Transverse colon (tissue), 4 donors: ENCODE results near the gene CCR4. TPM values are rescaled to one million over a fixed set of nuclear protein-coding genes. Genes with fewer than 3 reads are reported as not detected.
A peak's percentile ranks its signal among the peaks of the same experiment; 100 is the strongest.

ENCODE experiments used
- DNase-seq: peaks from one replicate; pipeline ENCODE4 v3.0.0-alpha.2; 2019
- H3K27ac ChIP-seq, 4 donors: fragments of 200-600 bp; sonication (generic); 2 replicates each; pipeline ENCODE4 v1.5.1; 2016 to 2018; ENCODE audit warnings: inconsistent platforms in 4 of 4
- H3K27me3 ChIP-seq: fragments of 200-600 bp; sonication (generic); 2 replicates; pipeline ENCODE4 v1.5.1; 2017; ENCODE audit warnings: inconsistent platforms
- H3K36me3 ChIP-seq, 4 donors: fragments of 200-600 bp; sonication (generic); 2 replicates each; pipeline ENCODE4 v1.5.1; 2017 to 2019; ENCODE audit warnings: inconsistent platforms in 4 of 4
- H3K4me1 ChIP-seq, 4 donors: fragments of 200-600 bp; sonication (generic); 2 replicates each; pipeline ENCODE4 v1.5.1; 2017 to 2020; ENCODE audit warnings: inconsistent platforms in 4 of 4
- H3K4me3 ChIP-seq, 4 donors: fragments of 200-600 bp; sonication (generic); 1 replicate in 1 of 4; 2 replicates in 3 of 4; pipeline versions ENCODE4 v1.5.1 to v1.6.1; 2017 to 2019; ENCODE audit warnings: inconsistent platforms in 4 of 4
- H3K9me3 ChIP-seq, 2 donors: fragments of 200-600 bp; sonication (generic); 2 replicates each; pipeline ENCODE4 v1.5.1; 2017 to 2019; ENCODE audit warnings: inconsistent platforms in 2 of 2
- CTCF ChIP-seq, 5 experiments: fragments of 200-600 bp in 3 of 5; fragments of 450-650 bp in 2 of 5; sonication (generic) in 3 of 5; IDR thresholded peaks; 1 replicate in 2 of 5; 2 replicates in 3 of 5; pipeline ENCODE4 v1.5.1; 2016 to 2017; ENCODE audit warnings: antibody characterized with exemption in 5 of 5, inconsistent platforms in 3 of 5, mild to moderate bottlenecking in 2 of 5, moderate library complexity in 1 of 5
- EP300 ChIP-seq: sonication (generic); formaldehyde crosslinking; IDR thresholded peaks from one replicate; pipeline ENCODE4 v1.6.1; 2017; ENCODE audit warnings: antibody characterized with exemption, low read depth
- POLR2A ChIP-seq: fragments of 450-650 bp; IDR thresholded peaks from one replicate; pipeline ENCODE4 v1.6.1; 2016; ENCODE audit warnings: antibody characterized with exemption, mild to moderate bottlenecking, moderate library complexity
- POLR2AphosphoS5 ChIP-seq, 3 donors: sonication (generic); formaldehyde crosslinking; IDR thresholded peaks; one replicate each; pipeline ENCODE4 v1.6.1; 2016; ENCODE audit warnings: antibody characterized with exemption in 3 of 3
- WGBS, 2 donors: methylation state at CpG; one replicate each; pipeline ENCODE4 v1.1.5; 2018; ENCODE audit warnings: low coverage in 1 of 2; 5-methylcytosine and 5-hydroxymethylcytosine counted together
- in situ Hi-C, 4 donors: fragments of 200-750 bp; cut with MboI; loops; one replicate each; pipeline versions ENCODE4 v1.15.0 to v1.15.1; 2017; ENCODE audit warnings: low sequenced_read_pairs in 3 of 4, low pct_ligation_motif_present in 1 of 4, low pct_unique_long_range_greater_than_20kb in 1 of 4
- intact Hi-C: fragments of 100-400 bp; cut with DNase I; formaldehyde crosslinking; loops from one replicate; pipeline ENCODE4 v1.15.1; 2023; ENCODE audit warnings: low total_unique reads
- total RNA-seq, 4 donors: library from RNA; depleted of rRNA; stranded (reverse); fragments of >200 nt; gene quantifications; one replicate each; pipeline ENCODE4 v1.1.0, GENCODE V29; 2016

The CCR4 gene
- total RNA-seq, 4 donors from 2014 or later: 0.95 TPM; not detected in 3

GRCh38 chr3:32947789-32948238 lies 3.6 kb upstream of the CCR4 start:
- DNase-seq: peak; percentile 89
- TF ChIP-seq POLR2A (no peak), EP300 (no peak), CTCF (IDR thresholded peaks at IDR 0.05) (peak; percentile 58 to 80 (median 70)), POLR2AphosphoS5 (IDR thresholded peaks at IDR 0.05) (no peak)
- in situ Hi-C loops: loop anchor here in 3 of 4 donors (25.0 kb wide), 3 partner anchors 211 to 436 kb away; partner anchors contain the start of gene CMTM6 (in 1 of the 3)
- Histone ChIP-seq H3K9me3 (no peaks in the 10 kb centered on the region), H3K27me3 (no peaks in the 10 kb centered on the region), H3K4me1 (no peaks in the 10 kb centered on the region), H3K36me3 (no peaks in the 10 kb centered on the region), H3K27ac (no peak overlapping the region), H3K4me3 (no peak overlapping the region)
- 36 to 53% methylated on average over 4 to 7 of the region's 7 CpGs for WGBS, 2 donors
- intact Hi-C loops: no loop called here

- H3K27ac ChIP-seq: no peak overlapping the region
- DNase-seq: no peak
- intact Hi-C loops (no loop called here), in situ Hi-C loops (loop anchor here in 3 of 4 donors (25.0 kb wide), 3 partner anchors 212 to 437 kb away; partner anchors contain the start of gene CMTM6 (in 1 of the 3))
- H3K4me1 ChIP-seq: no peaks in the 10 kb centered on the region
- WGBS, 2 donors: 86 to 92% methylated on average over 3 to 10 of the region's 10 CpGs
- no peaks in the 10 kb centered on the region for H3K9me3 ChIP-seq
- H3K27me3 ChIP-seq: no peaks in the 10 kb centered on the region
- TF ChIP-seq POLR2AphosphoS5 (IDR thresholded peaks at IDR 0.05) (no peak), CTCF (IDR thresholded peaks at IDR 0.05) (no peak), POLR2A (no peak), EP300 (no peak)
- no peak overlapping the region for H3K4me3 ChIP-seq
- H3K36me3 ChIP-seq: no peaks in the 10 kb centered on the region
Measured at GRCh38 chr3:32948625-32949445, 2.6 kb upstream of the CCR4 start.

GRCh38 chr3:32950516-32950915 lies 928 bp upstream of the CCR4 start:
- intact Hi-C loops: loop anchor here (5.0 kb wide), 1 partner anchor 1928 kb away; no protein-coding TSS in a partner anchor

GRCh38 chr3:32952369-32953077 lies 1.1 kb downstream of the CCR4 start:
- Histone ChIP-seq H3K27ac (no peak overlapping the region), H3K36me3 (no peaks in the 10 kb centered on the region), H3K9me3 (no peaks in the 10 kb centered on the region), H3K4me1 (no peaks in the 10 kb centered on the region), H3K27me3 (no peaks in the 10 kb centered on the region), H3K4me3 (no peak overlapping the region)
- 90 to 94% methylated on average over 2 to 11 of the region's 11 CpGs for WGBS, 2 donors
- TF ChIP-seq POLR2AphosphoS5 (IDR thresholded peaks at IDR 0.05) (no peak), EP300 (no peak), CTCF (IDR thresholded peaks at IDR 0.05) (no peak), POLR2A (no peak)
- in situ Hi-C loops (loop anchor here in 2 of 4 donors (5.0 to 10.0 kb wide), 3 partner anchors 120 to 412 kb away; no protein-coding TSS in a partner anchor), intact Hi-C loops (loop anchor here (5.0 kb wide), 1 partner anchor 1930 kb away; no protein-coding TSS in a partner anchor)
- DNase-seq: no peak

More at GRCh38 chr3:32950516-32950915, 928 bp upstream of the CCR4 start:
- no peaks in the 10 kb centered on the region for H3K27me3 ChIP-seq
- H3K36me3 ChIP-seq: no peaks in the 10 kb centered on the region
- in situ Hi-C loops: loop anchor here in 2 of 4 donors (5.0 to 10.0 kb wide), 3 partner anchors 122 to 414 kb away; no protein-coding TSS in a partner anchor
- H3K4me3 ChIP-seq: no peak overlapping the region
- no peaks in the 10 kb centered on the region for H3K4me1 ChIP-seq
- 93 to 94% methylated on average over 3 of the region's 3 CpGs for WGBS, 2 donors
- no peak overlapping the region for H3K27ac ChIP-seq
- H3K9me3 ChIP-seq: no peaks in the 10 kb centered on the region
- no peak for DNase-seq
- TF ChIP-seq EP300 (no peak), POLR2A (no peak), POLR2AphosphoS5 (IDR thresholded peaks at IDR 0.05) (no peak)
